Endothelial cell of umbilical vein (primary cell): ENCODE results near the gene CUEDC1. TPM values are rescaled to one million over a fixed set of nuclear protein-coding genes. Genes with fewer than 3 reads are reported as not detected.

ENCODE experiments used
- BruUV-seq: library from RNA; stranded (reverse); fragments of 400-500 nt; replicated peaks from 2 replicates; lab custom pipeline; 2021; lab: Mats Ljungman, UMichigan
- CTCF ChIA-PET: fragments of 300-600, 350-600 bp; sonication (Branson Sonifier 250); formaldehyde crosslinking; loops from one replicate; lab custom pipeline; 2021; ENCODE audit warnings: antibody characterized with exemption, inconsistent platforms; lab: Charles Lee
- POLR2A ChIA-PET: fragments of 300-600, 350-600 bp; sonication (Branson Sonifier 250); formaldehyde crosslinking; loops from one replicate; lab custom pipeline; 2021; ENCODE audit warnings: antibody characterized with exemption, inconsistent platforms; lab: Charles Lee
- DNase-seq: peaks from one replicate; pipeline ENCODE4 v3.0.0-alpha.2; 2011; ENCODE audit warnings: low read depth, low spot score
- FAIRE-seq: peaks from 2 replicates; lab custom pipeline; 2011; peaks lifted over from hg19 to GRCh38; lab: Jason Lieb, UNC
- H2AFZ ChIP-seq: 2 replicates; pipeline ENCODE4 v1.6.0; 2012; ENCODE audit warnings: low read depth, low read length, control low read depth, inconsistent platforms
- H3K27ac ChIP-seq: 2 replicates; pipeline ENCODE4 v1.5.1; 2011; ENCODE audit warnings: low read depth, mild to moderate bottlenecking, control low read depth, low read length, moderate library complexity; ENCODE audit not compliant: insufficient read depth
- H3K27me3 ChIP-seq, 2 experiments: 2 replicates each; pipeline versions ENCODE4 v1.6.0 to v1.6.1; 2011; ENCODE audit warnings: low read length in 2 of 2, mixed read lengths in 1 of 2; ENCODE audit not compliant: control insufficient read depth in 2 of 2, insufficient read depth in 2 of 2
- H3K36me3 ChIP-seq, 2 experiments: 2 replicates in 1 of 2; 3 replicates in 1 of 2; pipeline ENCODE4 v1.5.1; 2011; ENCODE audit warnings: low read length in 2 of 2, mild to moderate bottlenecking in 1 of 2, moderate library complexity in 1 of 2; ENCODE audit not compliant: control insufficient read depth in 2 of 2, insufficient read depth in 2 of 2; ENCODE audit errors: extremely low read depth in 1 of 2
- H3K4me1 ChIP-seq: 3 replicates; pipeline ENCODE4 v1.5.1; 2011; ENCODE audit warnings: mild to moderate bottlenecking, low read length; ENCODE audit not compliant: control insufficient read depth, insufficient read depth; ENCODE audit errors: extremely low read depth
- H3K4me2 ChIP-seq: 2 replicates; pipeline ENCODE4 v1.6.1; 2011; ENCODE audit warnings: low read length, control low read depth, mixed read lengths; ENCODE audit not compliant: insufficient read depth
- H3K4me3 ChIP-seq, 3 experiments: fragments of 200-600 bp in 1 of 3; sonication (generic), shearing (Covaris generic) in 1 of 3; replicated peaks in 1 of 3; 2 replicates each; pipeline ENCODE4 v1.5.1; 2011 to 2016; ENCODE audit warnings: control low read depth in 3 of 3, low read length in 3 of 3, mild to moderate bottlenecking in 2 of 3, inconsistent platforms in 1 of 3, low read depth in 1 of 3, moderate library complexity in 1 of 3; ENCODE audit not compliant: insufficient read depth in 1 of 3
- H3K79me2 ChIP-seq: 2 replicates; pipeline ENCODE4 v1.6.0; 2012; ENCODE audit warnings: low read length, inconsistent platforms; ENCODE audit not compliant: control insufficient read depth, insufficient read depth
- H3K9ac ChIP-seq: replicated peaks from 2 replicates; pipeline ENCODE3; 2011; ENCODE audit warnings: low read length, control low read depth; ENCODE audit not compliant: insufficient read depth; ENCODE audit errors: extremely low read depth
- H3K9me1 ChIP-seq: replicated peaks from 3 replicates; pipeline ENCODE4 v1.6.0; 2011; ENCODE audit warnings: mild to moderate bottlenecking, low read length; ENCODE audit not compliant: control insufficient read depth, insufficient read depth; ENCODE audit errors: extremely low read depth
- H3K9me3 ChIP-seq: replicated peaks from 2 replicates; pipeline ENCODE4 v1.5.1; 2012; ENCODE audit warnings: low read length, inconsistent platforms; ENCODE audit not compliant: control insufficient read depth, insufficient read depth
- H4K20me1 ChIP-seq: replicated peaks from 2 replicates; pipeline ENCODE3; 2011; ENCODE audit warnings: mild to moderate bottlenecking, low read length; ENCODE audit not compliant: control insufficient read depth, insufficient read depth; ENCODE audit errors: extremely low read depth
- CTCF ChIP-seq, 2 donors: IDR thresholded peaks; 1 replicate in 1 of 2; 2 replicates in 1 of 2; pipeline ENCODE4 v1.5.1; 2011; ENCODE audit warnings: low read length in 2 of 2, mild to moderate bottlenecking in 2 of 2, moderate library complexity in 2 of 2, control low read depth in 1 of 2, inconsistent platforms in 1 of 2, low read depth in 1 of 2; ENCODE audit not compliant: insufficient read depth in 1 of 2; ENCODE audit errors: extremely low read depth in 1 of 2
- EZH2 ChIP-seq: IDR thresholded peaks from 2 replicates; pipeline ENCODE4 v1.6.1; 2012; ENCODE audit warnings: borderline replicate concordance, low read depth, mild to moderate bottlenecking, moderate library complexity, low read length, inconsistent platforms; ENCODE audit not compliant: severe bottlenecking
- FOS ChIP-seq: IDR thresholded peaks from 2 replicates; pipeline ENCODE4 v1.6.1; 2011; ENCODE audit warnings: mild to moderate bottlenecking, low read length, moderate library complexity, borderline replicate concordance; ENCODE audit not compliant: insufficient read depth
- GATA2 ChIP-seq: IDR thresholded peaks from 2 replicates; pipeline ENCODE4 v1.7.0; 2011; ENCODE audit warnings: low read depth, mild to moderate bottlenecking, moderate library complexity, mixed read lengths, low read length; ENCODE audit not compliant: insufficient read length, insufficient read depth
- JUN ChIP-seq: IDR thresholded peaks from 2 replicates; pipeline ENCODE4 v1.6.1; 2011; ENCODE audit warnings: borderline replicate concordance, low read depth; ENCODE audit not compliant: insufficient read length, insufficient read depth
- POLR2A ChIP-seq: IDR thresholded peaks from 2 replicates; pipeline ENCODE4 v1.6.1; 2012; ENCODE audit warnings: low read depth, mild to moderate bottlenecking, control low read depth, low read length
- POLR2AphosphoS5 ChIP-seq: IDR thresholded peaks from 2 replicates; pipeline ENCODE4 v1.6.1; 2012; ENCODE audit warnings: low read depth, mild to moderate bottlenecking, control low read depth, low read length, moderate library complexity; ENCODE audit not compliant: insufficient read depth
- dilution Hi-C: fragments of 300-500 bp; cut with MboI; formaldehyde crosslinking; loops from one replicate; pipeline ENCODE4 v1.15.0; 2019; ENCODE audit warnings: low sequenced_read_pairs; ENCODE audit not compliant: extremely low pct_ligation_motif_present
- intact Hi-C: fragments of 100-400 bp; cut with micrococcal nuclease; formaldehyde crosslinking; loops from one replicate; pipeline ENCODE4 v1.10.0; 2022
- polyA plus RNA-seq, 4 experiments: library from polyadenylated mRNA; depleted of rRNA in 3 of 4; stranded (reverse) in 3 of 4; unstranded in 1 of 4; fragments of >200 nt; gene quantifications; 2 replicates each; pipeline versions ENCODE4 v1.2.1 to v1.2.3, GENCODE V29; 2011 to 2012; ENCODE audit warnings: missing spikeins in 1 of 4
- total RNA-seq: library from RNA; stranded (reverse); gene quantifications from 2 replicates; pipeline ENCODE4 v1.2.3, GENCODE V29; 2021
- TF ChIP-seq, protein P1 (sequence below): IDR thresholded peaks from 2 replicates; pipeline ENCODE4 v1.6.1; 2011; ENCODE audit not compliant: insufficient read depth, insufficient read length

CUEDC1 gene
- total and polyA plus RNA-seq, 2 donors (not counting 3 experiments of a cell fraction or from before 2014, with no cell fraction given), result 15.8 to 27.7 TPM

GRCh38 chr17:57940653-57941329 lies 14.4 kb downstream of the CUEDC1 start:
- H3K79me2 ChIP-seq, result no peaks in the 10 kb centered on the region
- H3K4me2 ChIP-seq, result no peak overlapping the region
- H3K9me1 ChIP-seq, result no peaks in the 10 kb centered on the region
- no peaks in the 10 kb centered on the region for H3K27me3 ChIP-seq
- H3K36me3 ChIP-seq, result no peaks in the 10 kb centered on the region
- no peak for DNase-seq
- no peak overlapping the region for H2AFZ ChIP-seq
- no peak overlapping the region for H3K9ac ChIP-seq
- H3K27ac ChIP-seq, result no peak overlapping the region
- intact Hi-C loops (no loop called here), dilution Hi-C loops (no loop called here)
- H3K4me1 ChIP-seq, result peaks cover 4% of the 10 kb centered on the region
- no peaks in the 10 kb centered on the region for H4K20me1 ChIP-seq
- TF ChIP-seq CTCF (IDR thresholded peaks at IDR 0.05; ENCODE audit: extremely low read depth in 1 of 2, insufficient read depth in 1 of 2, low read depth in 1 of 2, low read length in 2 of 2) (no peak), FOS (no peak), POLR2AphosphoS5 (no peak), JUN (no peak), GATA2 (no peak), POLR2A (no peak), EZH2 (no peak)
- TF ChIP-seq, protein P1, sequence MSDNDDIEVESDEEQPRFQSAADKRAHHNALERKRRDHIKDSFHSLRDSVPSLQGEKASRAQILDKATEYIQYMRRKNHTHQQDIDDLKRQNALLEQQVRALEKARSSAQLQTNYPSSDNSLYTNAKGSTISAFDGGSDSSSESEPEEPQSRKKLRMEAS, result no peak
- H3K9me3 ChIP-seq, result no peaks in the 10 kb centered on the region
- no TSS peak for BruUV-seq
- ChIA-PET CTCF (interaction anchor here (1.2 to 1.9 kb wide), 3 partner anchors 10 to 38 kb away, joined by 3 to 10 read pairs (median 4); partner anchors contain the start of gene CUEDC1), POLR2A (interaction anchor here (0.6 kb wide), 1 partner anchor 80 kb away, joined by 4 read pairs; no protein-coding TSS in a partner anchor)
- FAIRE-seq, result no peak
- H3K4me3 ChIP-seq, result no peak overlapping the region
